Measurements from ENCODE around the gene SURF1. TPM values are rescaled to one million over a fixed set of nuclear protein-coding genes. Genes with fewer than 3 reads are reported as not detected.

SURF1 gene
- total RNA-seq, 3 donors from 2014 or later: 45.9 to 61.4 (median 46.8) TPM

- no peak for DNase-seq (ENCODE audit: low spot score in 2 of 2)
- TF ChIP-seq POLR2A (IDR thresholded peaks at IDR 0.05) (no peak), POLR2AphosphoS5 (IDR thresholded peaks at IDR 0.05) (no peak), CTCF (IDR thresholded peaks at IDR 0.05) (no peak)
- H3K4me1 ChIP-seq: peaks cover 0 to 20% of the 10 kb centered on the region in 2 donors
Observed at GRCh38 chr9:133359399-133360175, 3.3 kb upstream of the SURF1 start.

GRCh38 chr9:133357656-133358055, 1.4 kb upstream of the SURF1 start:
- Histone ChIP-seq H3K27me3 (no peaks in the 10 kb centered on the region), H3K27ac (no peak overlapping the region), H3K4me3 (peak overlapping the region in 1 of 3 donors; percentile 89), H3K4me1 (peaks cover 0 to 20% of the 10 kb centered on the region in 2 donors), H3K9me3 (no peaks in the 10 kb centered on the region), H3K36me3 (peaks cover 5% of the 10 kb centered on the region)
- TF ChIP-seq CTCF (IDR thresholded peaks at IDR 0.05) (no peak), POLR2AphosphoS5 (IDR thresholded peaks at IDR 0.05) (no peak), POLR2A (IDR thresholded peaks at IDR 0.05) (no peak)
- DNase-seq (ENCODE audit: low spot score in 2 of 2): no peak
- intact Hi-C loops (cut with DNase I; ENCODE audit: low total_unique reads): loop anchor here (10.0 kb wide), 1 partner anchor 1983 kb away; no protein-coding TSS in a partner anchor

More at GRCh38 chr9:133359399-133360175, 3.3 kb upstream of the SURF1 start:
- intact Hi-C loops (cut with DNase I; ENCODE audit: low total_unique reads): loop anchor here (10.0 kb wide), 1 partner anchor 1985 kb away; no protein-coding TSS in a partner anchor
- no peaks in the 10 kb centered on the region for H3K27me3 ChIP-seq
- H3K36me3 ChIP-seq: peaks cover 5% of the 10 kb centered on the region
- H3K27ac ChIP-seq: no peak overlapping the region
- no peak overlapping the region for H3K4me3 ChIP-seq
- H3K9me3 ChIP-seq: no peaks in the 10 kb centered on the region

- no peak for DNase-seq (ENCODE audit: low spot score in 2 of 2)
- peak overlapping the region; percentile 81 to 92 (median 89) for H3K4me3 ChIP-seq
- H3K27me3 ChIP-seq: no peaks in the 10 kb centered on the region
- peaks cover 5% of the 10 kb centered on the region for H3K36me3 ChIP-seq
- H3K4me1 ChIP-seq: peaks cover 0 to 20% of the 10 kb centered on the region in 2 donors
- TF ChIP-seq POLR2A (IDR thresholded peaks at IDR 0.05) (no peak), CTCF (IDR thresholded peaks at IDR 0.05) (no peak), POLR2AphosphoS5 (IDR thresholded peaks at IDR 0.05) (no peak)
- H3K9me3 ChIP-seq: no peaks in the 10 kb centered on the region
- H3K27ac ChIP-seq: peak overlapping the region; percentile 80 to 88
- intact Hi-C loops (cut with DNase I; ENCODE audit: low total_unique reads): loop anchor here (10.0 kb wide), 1 partner anchor 1981 kb away; no protein-coding TSS in a partner anchor
Observed at GRCh38 chr9:133355881-133356357, 368 bp downstream of the SURF1 start.

GRCh38 chr9:133354766-133355165, 1.5 kb downstream of the SURF1 start:
- Histone ChIP-seq H3K27me3 (no peaks in the 10 kb centered on the region), H3K36me3 (peaks cover 6% of the 10 kb centered on the region), H3K4me3 (peak overlapping the region in 1 of 3 donors; percentile 89), H3K9me3 (no peaks in the 10 kb centered on the region), H3K27ac (no peak overlapping the region), H3K4me1 (peaks cover 0 to 20% of the 10 kb centered on the region in 2 donors)
- no peak for TF ChIP-seq CTCF (IDR thresholded peaks at IDR 0.05)
- no peak for TF ChIP-seq POLR2A (IDR thresholded peaks at IDR 0.05)
- TF ChIP-seq POLR2AphosphoS5 (IDR thresholded peaks at IDR 0.05): no peak
- DNase-seq (ENCODE audit: low spot score in 2 of 2): no peak
- intact Hi-C loops (cut with DNase I; ENCODE audit: low total_unique reads): loop anchor here (10.0 kb wide), 1 partner anchor 1980 kb away; no protein-coding TSS in a partner anchor

- intact Hi-C loops (cut with DNase I; ENCODE audit: low total_unique reads): loop anchor here (10.0 kb wide), 1 partner anchor 1979 kb away; no protein-coding TSS in a partner anchor
- H3K36me3 ChIP-seq: peaks cover 6% of the 10 kb centered on the region
- H3K27ac ChIP-seq: no peak overlapping the region
- no peaks in the 10 kb centered on the region for H3K9me3 ChIP-seq
- DNase-seq (ENCODE audit: low spot score in 2 of 2): no peak
- TF ChIP-seq CTCF (IDR thresholded peaks at IDR 0.05): no peak
- TF ChIP-seq POLR2AphosphoS5 (IDR thresholded peaks at IDR 0.05): no peak
- no peak for TF ChIP-seq POLR2A (IDR thresholded peaks at IDR 0.05)
- H3K4me3 ChIP-seq: no peak overlapping the region
- peaks cover 0 to 28% of the 10 kb centered on the region in 2 donors for H3K4me1 ChIP-seq
- H3K27me3 ChIP-seq: no peaks in the 10 kb centered on the region
Observed at GRCh38 chr9:133353548-133353947, 2.7 kb downstream of the SURF1 start.
